Measurements from ENCODE around the gene TECRL.

- TF ChIP-seq CTCF (IDR thresholded peaks at IDR 0.05 in 8 of 11, conservative IDR thresholded peaks at IDR 0.05 in 3 of 11) (no peak), POLR2A (IDR thresholded peaks at IDR 0.05) (no peak)
These were observed 158.8 kb downstream of the TECRL start for GRCh38 chr4:64250488-64250887.

Data from spleen (tissue), 7 donors.